ENCODE measurements around the gene IKZF1. TPM values are rescaled to one million over a fixed set of nuclear protein-coding genes. Genes with fewer than 3 reads are reported as not detected.

IKZF1 gene
- total RNA-seq, 1 experiment from 2014 or later: 3.7 TPM

DNA sequence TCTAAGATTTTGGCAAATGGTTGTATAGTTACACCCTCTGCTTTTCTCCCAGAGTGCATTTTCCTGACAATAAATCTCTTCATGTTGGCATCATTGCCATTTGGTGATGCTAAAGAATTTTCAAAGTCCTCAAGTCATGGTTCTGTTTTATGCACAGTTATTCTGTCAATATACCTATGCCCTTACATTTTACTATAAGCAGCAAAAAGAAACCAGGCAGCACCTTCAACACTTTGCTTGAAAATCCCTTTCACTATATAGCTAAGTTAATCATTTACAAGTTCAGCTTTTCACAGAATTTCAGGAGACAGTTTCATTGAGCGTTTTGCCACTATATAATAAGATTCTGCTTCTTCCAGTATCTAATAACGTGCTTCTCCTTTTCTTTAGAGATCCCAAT lies 123.0 kb downstream of the IKZF1 start:
- POLR2A ChIA-PET (ENCODE audit: low non-redundant PET): no interaction called here
- no peak overlapping the region for H3K4me3 ChIP-seq (ENCODE audit: low read depth, low read length, poor library complexity, severe bottlenecking)
- DNase-seq (ENCODE audit: low spot score): no peak
- no TSS peak for BruUV-seq (replicated peaks)
- H3K4me1 ChIP-seq (ENCODE audit: insufficient read depth, low read length, poor library complexity, severe bottlenecking): no peaks in the 10 kb centered on the region
- no peaks in the 10 kb centered on the region for H3K36me3 ChIP-seq (ENCODE audit: insufficient read depth, low read length, poor library complexity, severe bottlenecking)
- no peak for TF ChIP-seq CTCF (conservative IDR thresholded peaks at IDR 0.05; ENCODE audit: low read depth, low read length)
- TF ChIP-seq EZH2 (IDR thresholded peaks at IDR 0.05; ENCODE audit: borderline replicate concordance, low read depth, low read length, poor library complexity, severe bottlenecking): no peak
- no peak overlapping the region for H3K27ac ChIP-seq (ENCODE audit: low read depth, low read length, poor library complexity, severe bottlenecking)
- intact Hi-C loops (cut with micrococcal nuclease; ENCODE audit: unreplicated experiment): no loop called here
- no peaks in the 10 kb centered on the region for H3K9me3 ChIP-seq (ENCODE audit: low read depth, low read length, poor library complexity, severe bottlenecking)
- no peaks in the 10 kb centered on the region for H3K27me3 ChIP-seq (replicated peaks; ENCODE audit: insufficient read depth, low read depth, low read length, poor library complexity)
- CTCF ChIA-PET: no interaction called here

GRCh38 chr7:50428911-50429310 lies 124.4 kb downstream of the IKZF1 start:
- no peak for DNase-seq (ENCODE audit: low spot score)
- H3K27me3 ChIP-seq (replicated peaks; ENCODE audit: insufficient read depth, low read depth, low read length, poor library complexity): no peaks in the 10 kb centered on the region
- H3K36me3 ChIP-seq (ENCODE audit: insufficient read depth, low read length, poor library complexity, severe bottlenecking): no peaks in the 10 kb centered on the region
- CTCF ChIA-PET: no interaction called here
- no peaks in the 10 kb centered on the region for H3K9me3 ChIP-seq (ENCODE audit: low read depth, low read length, poor library complexity, severe bottlenecking)
- H3K4me3 ChIP-seq (ENCODE audit: low read depth, low read length, poor library complexity, severe bottlenecking): no peak overlapping the region
- intact Hi-C loops (cut with micrococcal nuclease; ENCODE audit: unreplicated experiment): no loop called here
- POLR2A ChIA-PET (ENCODE audit: low non-redundant PET): no interaction called here
- H3K27ac ChIP-seq (ENCODE audit: low read depth, low read length, poor library complexity, severe bottlenecking): no peak overlapping the region
- H3K4me1 ChIP-seq (ENCODE audit: insufficient read depth, low read length, poor library complexity, severe bottlenecking): no peaks in the 10 kb centered on the region
- no TSS peak for BruUV-seq (replicated peaks)
- TF ChIP-seq CTCF (conservative IDR thresholded peaks at IDR 0.05; ENCODE audit: low read depth, low read length) (no peak), EZH2 (IDR thresholded peaks at IDR 0.05; ENCODE audit: borderline replicate concordance, low read depth, low read length, poor library complexity, severe bottlenecking) (no peak)

DNA sequence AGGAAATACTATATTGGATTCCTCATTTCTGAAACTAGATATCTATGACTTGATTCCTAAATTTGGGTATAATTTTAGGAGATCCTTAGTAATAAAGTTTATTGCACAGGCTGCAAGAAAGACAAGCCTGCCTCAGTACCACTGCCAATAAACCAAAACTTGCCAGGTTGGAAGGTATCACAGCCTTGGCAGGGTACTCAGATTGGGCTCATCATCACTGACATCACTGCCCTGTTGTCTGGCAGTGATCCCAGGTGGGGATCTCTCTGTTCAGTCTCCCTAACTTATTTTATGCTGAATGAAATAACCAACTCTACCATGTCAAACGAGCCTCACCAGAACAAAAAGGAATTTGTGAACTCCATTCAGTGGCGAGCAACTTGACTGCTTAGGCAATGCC lies 126.8 kb downstream of the IKZF1 start:
- DNase-seq (ENCODE audit: low spot score): no peak
- Histone ChIP-seq H3K4me1 (ENCODE audit: insufficient read depth, low read length, poor library complexity, severe bottlenecking) (no peaks in the 10 kb centered on the region), H3K36me3 (ENCODE audit: insufficient read depth, low read length, poor library complexity, severe bottlenecking) (no peaks in the 10 kb centered on the region), H3K4me3 (ENCODE audit: low read depth, low read length, poor library complexity, severe bottlenecking) (no peak overlapping the region), H3K9me3 (ENCODE audit: low read depth, low read length, poor library complexity, severe bottlenecking) (no peaks in the 10 kb centered on the region), H3K27me3 (replicated peaks; ENCODE audit: insufficient read depth, low read depth, low read length, poor library complexity) (no peaks in the 10 kb centered on the region), H3K27ac (ENCODE audit: low read depth, low read length, poor library complexity, severe bottlenecking) (no peak overlapping the region)
- intact Hi-C loops (cut with micrococcal nuclease; ENCODE audit: unreplicated experiment): no loop called here
- ChIA-PET CTCF (no interaction called here), POLR2A (ENCODE audit: low non-redundant PET) (no interaction called here)
- TF ChIP-seq EZH2 (IDR thresholded peaks at IDR 0.05; ENCODE audit: borderline replicate concordance, low read depth, low read length, poor library complexity, severe bottlenecking) (no peak), CTCF (conservative IDR thresholded peaks at IDR 0.05; ENCODE audit: low read depth, low read length) (no peak)
- no TSS peak for BruUV-seq (replicated peaks)

Measured in A673 (cell line).